Tongue (tissue), 2 donors: ENCODE data around the gene COPS4. TPM values are rescaled to one million over a fixed set of nuclear protein-coding genes. Genes with fewer than 3 reads are reported as not detected.
"Not testable (repeated sequence)": the region's sequence is repeated elsewhere in the genome, so short reads cannot be mapped to it uniquely, and the experiment has no call there.

ENCODE experiments used
- DNase-seq: peaks from one replicate; pipeline ENCODE4 v3.0.0-alpha.2; 2015
- total RNA-seq: library from RNA; depleted of rRNA; stranded (reverse); fragments of >200 nt; gene quantifications from one replicate; pipeline ENCODE4 v1.2.3, GENCODE V29; 2014

The COPS4 gene
- total RNA-seq, 1 donor from 2014 or later, result 94.3 TPM

GRCh38 chr4:83084956-83085355 is 50.0 kb downstream of the COPS4 start:
- DNase-seq, result not testable (repeated sequence)

- DNase-seq, result no peak
Measured at GRCh38 chr4:83089410-83090157, 54.6 kb downstream of the COPS4 start.

- no peak for DNase-seq
Measured at GRCh38 chr4:83093060-83093640, 58.2 kb downstream of the COPS4 start.

GRCh38 chr4:83096397-83096796 is 61.4 kb downstream of the COPS4 start:
- no peak for DNase-seq

- no peak for DNase-seq
Measured at GRCh38 chr4:83104991-83105390, 70.0 kb downstream of the COPS4 start.

- no peak for DNase-seq
Measured at GRCh38 chr4:83107631-83108030, 72.6 kb downstream of the COPS4 start.

- DNase-seq, result no peak
Measured at GRCh38 chr4:83108101-83108861, 73.3 kb downstream of the COPS4 start.

GRCh38 chr4:83109480-83110222 is 74.7 kb downstream of the COPS4 start:
- peak; percentile 40 for DNase-seq

- peak; percentile 85 for DNase-seq
Measured at GRCh38 chr4:83110223-83110945, 75.4 kb downstream of the COPS4 start.

- no peak for DNase-seq
Measured at GRCh38 chr4:83110970-83111750, 76.2 kb downstream of the COPS4 start.

- not testable (repeated sequence) for DNase-seq
Measured at GRCh38 chr4:83111751-83112141, 76.8 kb downstream of the COPS4 start.

- DNase-seq, result no peak
Measured at GRCh38 chr4:83112231-83112630, 77.2 kb downstream of the COPS4 start.

- no peak for DNase-seq
Measured at GRCh38 chr4:83112678-83113428, 77.9 kb downstream of the COPS4 start.

- DNase-seq, result no peak
Measured at GRCh38 chr4:83113429-83113786, 78.4 kb downstream of the COPS4 start.

GRCh38 chr4:83114576-83114975 is 79.6 kb downstream of the COPS4 start, which contains the start of gene PLAC8:
TSS of gene PLAC8 (minus strand) at chr4:83114729. CDS start at chr4:83107921, 6,808 bp downstream.
- DNase-seq, result no peak

- DNase-seq, result no peak
Measured at GRCh38 chr4:83115000-83115399, 80.0 kb downstream of the COPS4 start.

GRCh38 chr4:83115656-83116285 is 80.8 kb downstream of the COPS4 start:
- no peak for DNase-seq

GRCh38 chr4:83118869-83119268 is 83.9 kb downstream of the COPS4 start:
- DNase-seq, result no peak

- no peak for DNase-seq
Measured at GRCh38 chr4:83121246-83121645, 86.3 kb downstream of the COPS4 start.
